Right lobe of liver (tissue), 6 donors: ENCODE data around the gene SLC35E2B. TPM values are rescaled to one million over a fixed set of nuclear protein-coding genes. Genes with fewer than 3 reads are reported as not detected.
A peak's percentile ranks its signal among the peaks of the same experiment; 100 is the strongest.

Experiments used
- ATAC-seq, 4 donors: fragments of 200-7000 bp; cut with Tn5 transposase; one replicate each; pipeline ENCODE4 v1.9.1; 2020; ENCODE audit warnings: mild to moderate bottlenecking in 4 of 4, moderate library complexity in 4 of 4
- DNase-seq, 3 donors: peaks; one replicate each; pipeline ENCODE4 v3.0.0-alpha.2; 2020
- H3K27ac ChIP-seq, 3 donors: fragments of 200-600 bp; one replicate each; pipeline ENCODE4 v1.8.0; 2022
- H3K27me3 ChIP-seq, 2 donors: fragments of 200-600 bp; one replicate each; pipeline ENCODE4 v1.8.0; 2022
- H3K36me3 ChIP-seq, 4 donors: fragments of 200-600 bp; sonication (generic) in 1 of 4; one replicate each; pipeline versions ENCODE4 v1.5.1 to v1.8.0; 2017 to 2022; ENCODE audit warnings: control low read depth in 1 of 4
- H3K4me1 ChIP-seq, 4 donors: fragments of 200-600 bp; sonication (generic) in 1 of 4; one replicate each; pipeline versions ENCODE4 v1.5.1 to v1.8.0; 2017 to 2022; ENCODE audit warnings: control low read depth in 1 of 4
- H3K4me3 ChIP-seq, 3 donors: fragments of 200-600 bp; one replicate each; pipeline ENCODE4 v1.8.0; 2022
- H3K9me3 ChIP-seq, 4 donors: fragments of 200-600 bp; sonication (generic) in 1 of 4; one replicate each; pipeline versions ENCODE4 v1.5.1 to v1.8.0; 2017 to 2022; ENCODE audit warnings: control low read depth in 1 of 4
- POLR2A ChIP-seq: fragments of 450-650 bp; IDR thresholded peaks from one replicate; pipeline ENCODE4 v1.6.1; 2017; ENCODE audit warnings: antibody characterized with exemption, mild to moderate bottlenecking
- WGBS: methylation state at CpG from one replicate; pipeline ENCODE4 v1.1.6; 2018; ENCODE audit warnings: low coverage, low lambda C conversion rate; ENCODE audit not compliant: insufficient coverage; ENCODE audit errors: missing lambda C conversion rate; 5-methylcytosine and 5-hydroxymethylcytosine counted together
- intact Hi-C, 2 donors: fragments of 100-400 bp; cut with DNase I; formaldehyde crosslinking; loops; one replicate each; pipeline versions ENCODE4 v1.11.2 to v1.14.1; 2022
- total RNA-seq, 6 experiments: library from RNA; depleted of rRNA in 2 of 6; stranded (reverse); fragments of >200 nt in 2 of 6; fragmentation: NEBNext Ultra II Directional in 3 of 6; extraction: Animal tissue kit (Norgen Biotek cat#: 25700) in 3 of 6; gene quantifications; one replicate each; pipeline versions ENCODE4 v1.1.0 to v1.2.4, GENCODE V29; 2016 to 2023
- TF ChIP-seq, protein P1 (sequence below), 4 donors: fragments of 200-600 bp in 3 of 4; fragments of 450-650 bp in 1 of 4; IDR thresholded peaks; one replicate each; pipeline versions ENCODE4 v1.5.1 to v1.8.0; 2016 to 2022; ENCODE audit warnings: antibody characterized with exemption in 4 of 4, mild to moderate bottlenecking in 2 of 4
- donor health status: DM: no; HTN: yes; CAD: no.
- donor health status: DM: no; HTN: no; CAD: no.
- donor health status: DM: no; HTN: no; CAD: no.
- donor health status: DM: no; HTN: yes; CAD: no.
- donor health status: DM: no; HTN: yes; CAD: no.

Gene SLC35E2B
- total RNA-seq, 6 experiments from 2014 or later, result 13.4 to 19.9 (median 17.0) TPM

- peak in 2 of 3 donors; percentile 61 to 91 for DNase-seq
These were observed 72.7 kb downstream of the SLC35E2B start for GRCh38 chr1:1619917-1620361.

DNA sequence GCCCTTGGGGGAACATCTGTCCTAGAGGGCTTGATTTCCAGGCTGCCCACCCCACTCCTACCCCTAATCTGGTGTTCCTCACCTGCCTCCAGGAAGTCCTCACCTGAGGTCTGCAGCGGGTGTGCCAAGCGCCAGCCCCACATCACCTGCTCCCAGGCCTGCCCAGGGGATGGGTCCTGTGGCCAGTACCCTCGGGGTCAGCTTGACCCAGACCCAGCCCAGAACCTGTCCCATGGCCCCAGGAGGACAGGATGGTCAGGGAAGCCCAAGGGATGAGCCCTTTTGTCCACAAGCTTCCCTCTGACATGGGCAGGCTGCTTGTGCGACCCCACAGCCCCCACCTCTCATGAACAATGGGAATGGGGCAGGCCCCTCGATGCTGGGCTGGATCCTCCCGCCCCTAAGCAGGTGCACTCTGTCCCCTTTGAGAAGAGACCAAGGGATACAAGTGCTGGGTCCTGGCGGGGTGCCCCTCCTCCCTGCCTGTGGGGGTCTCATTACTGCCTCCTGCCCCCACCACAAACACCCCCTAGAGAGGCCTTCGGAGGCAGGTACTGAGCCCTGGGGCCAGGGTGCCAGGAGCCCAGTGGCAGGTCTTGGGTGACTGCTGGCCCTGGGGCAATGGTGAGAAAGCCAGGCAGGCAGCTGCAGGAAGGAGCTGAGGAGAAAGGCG, 74.1 kb downstream of the SLC35E2B start:
- ATAC-seq (no peak), DNase-seq (peak in 1 of 3 donors; percentile 51)
- Histone ChIP-seq H3K36me3 (no peaks in the 10 kb centered on the region), H3K27ac (no peak overlapping the region), H3K27me3 (no peaks in the 10 kb centered on the region), H3K9me3 (no peaks in the 10 kb centered on the region), H3K4me3 (no peak overlapping the region), H3K4me1 (peaks cover 0 to 26% (median 9%) of the 10 kb centered on the region in 4 donors)
- TF ChIP-seq, protein P1, sequence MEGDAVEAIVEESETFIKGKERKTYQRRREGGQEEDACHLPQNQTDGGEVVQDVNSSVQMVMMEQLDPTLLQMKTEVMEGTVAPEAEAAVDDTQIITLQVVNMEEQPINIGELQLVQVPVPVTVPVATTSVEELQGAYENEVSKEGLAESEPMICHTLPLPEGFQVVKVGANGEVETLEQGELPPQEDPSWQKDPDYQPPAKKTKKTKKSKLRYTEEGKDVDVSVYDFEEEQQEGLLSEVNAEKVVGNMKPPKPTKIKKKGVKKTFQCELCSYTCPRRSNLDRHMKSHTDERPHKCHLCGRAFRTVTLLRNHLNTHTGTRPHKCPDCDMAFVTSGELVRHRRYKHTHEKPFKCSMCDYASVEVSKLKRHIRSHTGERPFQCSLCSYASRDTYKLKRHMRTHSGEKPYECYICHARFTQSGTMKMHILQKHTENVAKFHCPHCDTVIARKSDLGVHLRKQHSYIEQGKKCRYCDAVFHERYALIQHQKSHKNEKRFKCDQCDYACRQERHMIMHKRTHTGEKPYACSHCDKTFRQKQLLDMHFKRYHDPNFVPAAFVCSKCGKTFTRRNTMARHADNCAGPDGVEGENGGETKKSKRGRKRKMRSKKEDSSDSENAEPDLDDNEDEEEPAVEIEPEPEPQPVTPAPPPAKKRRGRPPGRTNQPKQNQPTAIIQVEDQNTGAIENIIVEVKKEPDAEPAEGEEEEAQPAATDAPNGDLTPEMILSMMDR (IDR thresholded peaks at IDR 0.05), result no peak
- TF ChIP-seq POLR2A, result no peak
- intact Hi-C loops, result no loop called here
- no CpG with 5 or more reads among the region's 9 CpGs for WGBS

More at GRCh38 chr1:1619917-1620361, 72.7 kb downstream of the SLC35E2B start:
- no peak for TF ChIP-seq POLR2A
- TF ChIP-seq, protein P1 (IDR thresholded peaks at IDR 0.05), result peak in 3 of 4 donors; percentile 8 to 23 (median 12)
- Histone ChIP-seq H3K4me1 (peaks cover 0 to 13% (median 5%) of the 10 kb centered on the region in 4 donors), H3K4me3 (no peak overlapping the region), H3K9me3 (no peaks in the 10 kb centered on the region), H3K36me3 (peaks cover 0 to 4% (median 0%) of the 10 kb centered on the region in 4 donors), H3K27me3 (no peaks in the 10 kb centered on the region), H3K27ac (no peak overlapping the region)
- WGBS, result no CpG with 5 or more reads among the region's 14 CpGs
- ATAC-seq, result peak in 1 of 4 donors; percentile 6
- intact Hi-C loops, result loop anchor here in 1 of 2 donors (10.0 kb wide), 1 partner anchor 55 kb away; no protein-coding TSS in a partner anchor

DNA sequence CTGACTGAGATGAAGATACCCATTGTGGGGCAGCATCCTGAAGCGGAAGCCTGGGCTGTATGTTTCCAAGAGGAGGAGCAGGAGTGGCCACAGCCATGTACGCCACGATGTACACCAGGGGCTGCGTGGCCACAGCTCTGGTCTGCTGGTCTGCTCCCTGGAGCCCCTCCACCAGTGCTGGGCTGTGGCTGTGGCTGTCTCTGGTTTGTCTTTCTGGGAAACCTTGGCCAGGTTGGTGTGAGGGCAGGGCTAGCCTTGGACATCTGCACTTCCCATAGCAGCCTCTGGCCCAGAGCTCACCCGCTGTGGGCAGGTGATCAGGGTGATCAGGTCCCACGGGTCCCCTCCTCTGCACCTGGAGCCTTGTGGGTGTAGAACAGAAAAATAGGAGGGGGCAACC, 74.7 kb downstream of the SLC35E2B start:
- Histone ChIP-seq H3K4me3 (no peak overlapping the region), H3K27me3 (no peaks in the 10 kb centered on the region), H3K9me3 (no peaks in the 10 kb centered on the region), H3K36me3 (no peaks in the 10 kb centered on the region), H3K27ac (no peak overlapping the region), H3K4me1 (peaks cover 0 to 27% (median 9%) of the 10 kb centered on the region in 4 donors)
- DNase-seq, result peak in 1 of 3 donors; percentile 41
- ATAC-seq, result no peak
- TF ChIP-seq POLR2A, result no peak
- TF ChIP-seq, protein P1 (IDR thresholded peaks at IDR 0.05), result no peak
- intact Hi-C loops, result no loop called here
- WGBS, result 89% methylated on average over 3 of the region's 6 CpGs

- ATAC-seq (no peak), DNase-seq (peak in 1 of 3 donors; percentile 33)
- H3K4me3 ChIP-seq, result no peak overlapping the region
- WGBS, result 78% methylated on average over 4 of the region's 11 CpGs
- H3K27ac ChIP-seq, result no peak overlapping the region
- no peaks in the 10 kb centered on the region for H3K27me3 ChIP-seq
- TF ChIP-seq POLR2A, result no peak
- TF ChIP-seq, protein P1 (IDR thresholded peaks at IDR 0.05), result no peak
- H3K9me3 ChIP-seq, result no peaks in the 10 kb centered on the region
- intact Hi-C loops, result no loop called here
- H3K4me1 ChIP-seq, result peaks cover 0 to 27% (median 9%) of the 10 kb centered on the region in 4 donors
- no peaks in the 10 kb centered on the region for H3K36me3 ChIP-seq
These were observed 75.1 kb downstream of the SLC35E2B start for GRCh38 chr1:1617516-1617915.
